Stomach smooth muscle (tissue), 2 donors: ENCODE data around the gene SERPINF2.

Experiments used
- H3K27ac ChIP-seq: one replicate; pipeline ENCODE4 v1.7.0; 2013; ENCODE audit warnings: mild to moderate bottlenecking, low read length, inconsistent platforms
- H3K27me3 ChIP-seq, 2 donors: one replicate each; pipeline ENCODE4 v1.7.0; 2013; ENCODE audit warnings: low read length in 2 of 2; ENCODE audit not compliant: insufficient read depth in 2 of 2, control insufficient read depth in 1 of 2
- H3K36me3 ChIP-seq, 2 donors: one replicate each; pipeline ENCODE4 v1.7.0; 2013; ENCODE audit warnings: low read length in 2 of 2; ENCODE audit not compliant: control insufficient read depth in 2 of 2, insufficient read depth in 2 of 2
- H3K4me1 ChIP-seq: one replicate; pipeline ENCODE4 v1.7.0; 2013; ENCODE audit warnings: low read length; ENCODE audit not compliant: control insufficient read depth, insufficient read depth
- H3K4me3 ChIP-seq, 2 donors: one replicate each; pipeline ENCODE4 v1.7.0; 2013; ENCODE audit warnings: low read length in 2 of 2
- H3K9ac ChIP-seq, 2 donors: one replicate each; pipeline ENCODE4 v1.7.0; 2013; ENCODE audit warnings: low read length in 2 of 2, mild to moderate bottlenecking in 1 of 2
- H3K9me3 ChIP-seq, 2 donors: one replicate each; pipeline ENCODE4 v1.7.0; 2013; ENCODE audit warnings: low read length in 2 of 2; ENCODE audit not compliant: control insufficient read depth in 2 of 2
- donor health status: healthy.
- donor health status: Pancreatic carcinoma.

The SERPINF2 gene

GRCh38 chr17:1726626-1727257 lies 15.9 kb upstream of the SERPINF2 start:
- H3K4me3 ChIP-seq, result no peak overlapping the region
- no peaks in the 10 kb centered on the region for H3K27me3 ChIP-seq
- no peak overlapping the region for H3K9ac ChIP-seq
- H3K27ac ChIP-seq, result no peak overlapping the region
- peaks cover 43% of the 10 kb centered on the region for H3K4me1 ChIP-seq
- H3K36me3 ChIP-seq, result peaks cover 0 to 7% of the 10 kb centered on the region in 2 donors
- H3K9me3 ChIP-seq, result no peaks in the 10 kb centered on the region

DNA sequence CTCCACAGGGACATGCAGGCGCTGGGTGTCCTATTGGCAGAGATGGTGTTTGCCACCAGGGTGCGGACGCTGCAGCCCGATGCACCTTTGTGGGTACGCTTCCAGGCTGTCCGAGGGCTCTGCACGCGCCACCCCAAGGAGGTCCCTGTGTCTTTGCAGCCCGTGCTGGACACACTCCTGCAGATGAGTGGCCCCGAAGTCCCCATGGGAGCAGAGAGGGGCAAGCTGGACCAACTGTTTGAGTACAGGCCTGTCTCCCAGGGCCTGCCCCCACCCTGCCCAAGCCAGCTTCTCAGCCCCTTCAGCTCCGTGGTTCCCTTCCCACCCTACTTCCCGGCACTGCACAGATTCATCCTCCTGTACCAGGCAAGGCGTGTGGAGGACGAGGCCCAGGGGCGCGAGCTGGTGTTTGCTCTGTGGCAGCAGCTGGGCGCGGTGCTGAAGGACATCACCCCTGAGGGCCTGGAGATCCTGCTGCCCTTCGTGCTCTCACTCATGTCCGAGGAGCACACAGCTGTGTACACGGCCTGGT lies 15.3 kb upstream of the SERPINF2 start:
- Histone ChIP-seq H3K4me3 (no peak overlapping the region), H3K9me3 (no peaks in the 10 kb centered on the region), H3K9ac (no peak overlapping the region), H3K4me1 (peaks cover 43% of the 10 kb centered on the region), H3K36me3 (peaks cover 0 to 7% of the 10 kb centered on the region in 2 donors), H3K27me3 (no peaks in the 10 kb centered on the region), H3K27ac (no peak overlapping the region)

DNA sequence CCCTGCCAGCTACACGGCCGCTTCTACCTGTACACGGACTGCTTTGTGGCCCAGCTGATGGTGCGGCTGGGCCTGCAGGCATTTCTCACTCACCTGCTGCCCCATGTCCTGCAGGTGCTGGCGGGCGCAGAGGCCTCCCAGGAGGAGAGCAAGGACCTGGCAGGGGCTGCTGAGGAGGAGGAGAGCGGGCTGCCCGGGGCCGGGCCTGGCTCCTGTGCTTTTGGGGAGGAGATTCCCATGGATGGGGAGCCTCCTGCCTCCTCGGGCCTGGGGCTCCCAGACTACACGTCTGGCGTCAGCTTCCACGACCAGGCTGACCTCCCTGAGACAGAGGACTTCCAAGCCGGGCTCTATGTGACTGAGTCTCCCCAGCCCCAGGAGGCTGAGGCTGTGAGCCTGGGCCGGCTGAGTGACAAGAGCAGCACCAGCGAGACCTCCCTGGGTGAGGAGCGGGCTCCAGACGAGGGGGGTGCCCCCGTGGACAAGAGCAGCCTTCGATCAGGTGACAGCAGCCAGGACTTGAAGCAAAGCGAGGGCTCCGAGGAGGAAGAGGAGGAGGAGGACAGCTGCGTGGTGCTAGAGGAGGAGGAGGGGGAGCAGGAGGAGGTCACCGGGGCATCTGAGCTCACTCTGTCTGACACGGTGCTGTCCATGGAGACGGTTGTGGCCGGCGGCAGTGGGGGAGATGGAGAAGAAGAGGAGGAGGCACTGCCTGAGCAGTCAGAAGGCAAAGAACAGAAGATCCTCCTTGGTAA lies 14.6 kb upstream of the SERPINF2 start:
- H3K9me3 ChIP-seq, result no peaks in the 10 kb centered on the region
- no peak overlapping the region for H3K4me3 ChIP-seq
- H3K27me3 ChIP-seq, result no peaks in the 10 kb centered on the region
- no peak overlapping the region for H3K9ac ChIP-seq
- H3K4me1 ChIP-seq, result peaks cover 43% of the 10 kb centered on the region
- peaks cover 0 to 10% of the 10 kb centered on the region in 2 donors for H3K36me3 ChIP-seq
- H3K27ac ChIP-seq, result peak overlapping the region; percentile 11

- Histone ChIP-seq H3K27ac (no peak overlapping the region), H3K4me3 (no peak overlapping the region), H3K27me3 (no peaks in the 10 kb centered on the region), H3K9me3 (no peaks in the 10 kb centered on the region), H3K4me1 (peaks cover 33% of the 10 kb centered on the region), H3K36me3 (peaks cover 0 to 12% of the 10 kb centered on the region in 2 donors), H3K9ac (no peak overlapping the region)
These were observed 12.7 kb upstream of the SERPINF2 start for GRCh38 chr17:1729966-1730325.

- Histone ChIP-seq H3K9me3 (no peaks in the 10 kb centered on the region), H3K27me3 (no peaks in the 10 kb centered on the region), H3K4me1 (peaks cover 27% of the 10 kb centered on the region), H3K27ac (peak overlapping the region; percentile 81), H3K9ac (peak overlapping the region; percentile 20 to 42), H3K36me3 (peaks cover 0 to 12% of the 10 kb centered on the region in 2 donors), H3K4me3 (peak overlapping the region in 1 of 2 donors; percentile 44)
These were observed 12.1 kb upstream of the SERPINF2 start for GRCh38 chr17:1730326-1731193.

DNA sequence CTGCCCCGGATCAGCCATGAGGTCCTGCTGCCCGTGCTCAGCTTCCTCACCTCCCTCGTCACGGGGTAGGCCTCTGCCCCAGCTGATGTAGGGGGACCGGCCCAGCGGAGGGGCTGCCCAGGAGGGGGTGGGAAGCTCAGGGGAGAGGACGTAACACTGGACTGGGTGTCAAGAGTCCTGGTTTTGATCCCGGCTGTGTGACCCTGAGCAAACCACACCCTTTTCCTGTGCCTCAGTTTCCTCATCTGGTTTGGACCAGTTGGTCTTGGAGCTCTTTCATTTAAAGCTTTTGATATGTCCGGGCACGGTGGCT lies 11.5 kb upstream of the SERPINF2 start:
- H3K27ac ChIP-seq, result no peak overlapping the region
- H3K9me3 ChIP-seq, result no peaks in the 10 kb centered on the region
- H3K4me3 ChIP-seq, result no peak overlapping the region
- H3K9ac ChIP-seq, result peak overlapping the region in 1 of 2 donors; percentile 20
- peaks cover 23% of the 10 kb centered on the region for H3K4me1 ChIP-seq
- peaks cover 0 to 15% of the 10 kb centered on the region in 2 donors for H3K36me3 ChIP-seq
- no peaks in the 10 kb centered on the region for H3K27me3 ChIP-seq

DNA sequence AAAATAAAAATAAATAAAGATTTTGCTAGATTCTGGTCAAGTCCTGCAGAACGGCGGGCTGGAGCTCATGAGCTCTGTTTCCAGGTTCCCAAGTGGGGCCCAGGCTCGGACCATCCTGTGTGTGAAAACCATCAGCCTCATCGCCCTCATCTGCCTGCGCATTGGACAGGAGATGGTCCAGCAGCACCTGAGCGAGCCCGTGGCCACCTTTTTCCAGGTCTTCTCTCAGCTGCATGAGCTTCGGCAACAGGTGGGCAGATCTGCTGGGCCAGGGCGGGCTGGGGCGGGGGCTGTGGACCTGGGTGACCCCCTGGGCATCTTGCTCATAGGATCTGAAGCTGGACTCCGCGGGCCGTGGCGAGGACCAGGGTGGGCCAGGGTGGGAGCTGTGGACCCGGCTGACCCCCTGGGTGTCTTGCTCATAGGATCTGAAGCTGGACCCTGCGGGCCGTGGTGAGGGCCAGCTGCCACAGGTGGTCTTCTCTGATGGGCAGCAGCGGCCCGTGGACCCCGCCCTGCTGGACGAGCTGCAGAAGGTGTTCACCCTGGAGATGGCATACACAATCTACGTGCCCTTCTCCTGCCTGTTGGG lies 10.3 kb upstream of the SERPINF2 start:
- Histone ChIP-seq H3K27ac (no peak overlapping the region), H3K9me3 (no peaks in the 10 kb centered on the region), H3K4me3 (no peak overlapping the region), H3K27me3 (no peaks in the 10 kb centered on the region), H3K4me1 (peaks cover 25% of the 10 kb centered on the region), H3K36me3 (peaks cover 3 to 16% of the 10 kb centered on the region in 2 donors), H3K9ac (no peak overlapping the region)

- peaks cover 6 to 18% of the 10 kb centered on the region in 2 donors for H3K36me3 ChIP-seq
These were observed 9.8 kb upstream of the SERPINF2 start for GRCh38 chr17:1732833-1733321.

DNA sequence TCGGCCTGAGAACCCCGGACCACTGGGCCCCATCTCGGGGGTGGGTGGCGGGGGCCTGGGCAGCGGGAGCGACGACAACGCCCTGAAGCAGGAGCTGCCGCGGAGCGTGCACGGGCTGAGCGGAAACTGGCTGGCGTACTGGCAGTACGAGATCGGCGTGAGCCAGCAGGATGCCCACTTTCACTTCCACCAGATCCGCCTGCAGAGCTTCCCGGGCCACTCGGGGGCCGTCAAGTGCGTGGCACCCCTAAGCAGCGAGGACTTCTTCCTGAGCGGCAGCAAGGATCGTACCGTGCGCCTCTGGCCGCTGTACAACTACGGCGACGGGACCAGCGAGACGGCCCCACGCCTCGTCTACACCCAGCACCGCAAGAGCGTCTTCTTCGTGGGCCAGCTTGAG lies 8.9 kb upstream of the SERPINF2 start:
- Histone ChIP-seq H3K4me1 (peaks cover 25% of the 10 kb centered on the region), H3K4me3 (no peak overlapping the region), H3K36me3 (peaks cover 6 to 16% of the 10 kb centered on the region in 2 donors), H3K27me3 (no peaks in the 10 kb centered on the region), H3K27ac (no peak overlapping the region), H3K9ac (no peak overlapping the region), H3K9me3 (no peaks in the 10 kb centered on the region)

More at GRCh38 chr17:1732833-1733321, 9.8 kb upstream of the SERPINF2 start:
- no peaks in the 10 kb centered on the region for H3K9me3 ChIP-seq
- H3K9ac ChIP-seq, result no peak overlapping the region
- H3K4me3 ChIP-seq, result no peak overlapping the region
- no peaks in the 10 kb centered on the region for H3K27me3 ChIP-seq
- peaks cover 25% of the 10 kb centered on the region for H3K4me1 ChIP-seq
- H3K27ac ChIP-seq, result no peak overlapping the region

- Histone ChIP-seq H3K27ac (no peak overlapping the region), H3K9ac (no peak overlapping the region), H3K4me3 (no peak overlapping the region), H3K27me3 (no peaks in the 10 kb centered on the region), H3K4me1 (peaks cover 20% of the 10 kb centered on the region), H3K9me3 (no peaks in the 10 kb centered on the region), H3K36me3 (peaks cover 6 to 16% of the 10 kb centered on the region in 2 donors)
These were observed 7.3 kb upstream of the SERPINF2 start for GRCh38 chr17:1735418-1735817.
